GM23248 (cell line): Measurements from ENCODE around the gene FKBP5.

Experiments used
- EZH2 ChIP-seq: fragments of 200-600 bp; sonication (generic); IDR thresholded peaks from 2 replicates; pipeline ENCODE4 v1.6.1; 2018; ENCODE audit warnings: antibody characterized with exemption, mild to moderate bottlenecking; ENCODE audit not compliant: insufficient read depth, poor library complexity, severe bottlenecking
- EZH2phosphoT487 ChIP-seq: fragments of 200-600 bp; sonication (generic); IDR thresholded peaks from 2 replicates; pipeline ENCODE4 v1.6.1; 2018; ENCODE audit warnings: antibody characterized with exemption, moderate library complexity, mild to moderate bottlenecking, low read depth; ENCODE audit not compliant: insufficient read depth

DNA sequence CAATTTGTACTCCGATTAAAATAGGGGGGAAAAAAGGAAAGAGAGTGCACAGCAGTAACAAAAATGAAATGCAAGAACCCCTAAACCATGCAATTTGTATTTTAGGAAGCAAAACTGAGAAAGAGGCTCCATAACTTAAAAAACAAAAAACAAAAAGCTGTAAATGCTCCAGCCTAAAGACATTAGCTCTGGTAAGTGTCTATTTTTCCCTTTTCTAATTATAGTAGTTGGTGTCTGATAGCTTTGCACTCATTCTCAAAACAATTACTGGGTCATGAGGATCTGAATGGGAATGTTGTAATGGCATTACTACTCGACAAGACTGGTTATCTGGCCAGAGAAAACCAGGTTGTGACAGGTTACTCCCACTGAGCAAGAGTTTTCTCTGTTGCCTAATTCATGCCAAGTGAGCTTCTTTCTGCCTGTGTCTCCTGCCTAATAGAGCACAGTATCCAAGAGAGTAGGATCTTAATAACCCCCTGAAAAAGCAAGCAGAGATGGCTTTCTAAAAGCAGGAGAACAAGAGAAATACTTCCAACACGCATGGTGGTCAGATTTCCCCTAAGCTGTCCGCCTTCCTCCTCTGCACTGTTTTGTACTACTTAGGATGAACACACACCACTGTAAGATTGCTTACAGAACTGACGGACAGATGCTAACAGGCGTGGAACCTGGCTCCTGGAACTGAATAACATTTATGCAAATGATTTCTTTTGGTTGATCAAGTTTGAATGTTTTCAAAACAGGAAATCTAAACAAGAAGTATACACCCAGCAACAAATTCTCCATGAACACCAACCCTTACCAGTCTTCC is 86.4 kb downstream of the FKBP5 start:
- TF ChIP-seq EZH2 (no peak), EZH2phosphoT487 (no peak)
